H1 (cell line): ENCODE measurements around the gene DIP2C. TPM values are rescaled to one million over a fixed set of nuclear protein-coding genes. Genes with fewer than 3 reads are reported as not detected.

Experiments
- CTCF ChIA-PET: fragments of 300-600 bp; sonication (Branson Sonifier 250); formaldehyde crosslinking; loops from one replicate; lab custom pipeline; 2021; ENCODE audit not compliant: partially characterized antibody; lab: Charles Lee
- POLR2A ChIA-PET: fragments of 300-600 bp; sonication (Branson Sonifier 250); formaldehyde crosslinking; loops from one replicate; lab custom pipeline; 2021; ENCODE audit warnings: inconsistent platforms; ENCODE audit not compliant: partially characterized antibody; lab: Charles Lee
- DNase-seq, 2 experiments: peaks; one replicate each; pipeline versions ENCODE4 v3.0.0 to v3.0.0-alpha.2; 2010 to 2022; ENCODE audit warnings: low spot score in 2 of 2, low read depth in 1 of 2, mixed read lengths in 1 of 2
- FAIRE-seq: peaks from 2 replicates; lab custom pipeline; 2011; peaks lifted over from hg19 to GRCh38; lab: Jason Lieb, UNC
- H2AFZ ChIP-seq: 2 replicates; pipeline ENCODE4 v1.8.1; 2012; ENCODE audit warnings: low read length, inconsistent platforms
- H2AK5ac ChIP-seq: 2 replicates; pipeline ENCODE4 v1.6.1; 2013; ENCODE audit warnings: low read depth, low read length
- H2BK120ac ChIP-seq: replicated peaks from 2 replicates; pipeline ENCODE3; 2013; ENCODE audit warnings: low read depth, low read length, inconsistent platforms
- H2BK12ac ChIP-seq: 2 replicates; pipeline ENCODE4 v1.6.1; 2013; ENCODE audit warnings: low read depth, low read length
- H2BK15ac ChIP-seq: 2 replicates; pipeline ENCODE4 v1.6.1; 2013; ENCODE audit warnings: low read length
- H2BK20ac ChIP-seq: 2 replicates; pipeline ENCODE4 v1.6.1; 2013; ENCODE audit warnings: low read length
- H2BK5ac ChIP-seq: 2 replicates; pipeline ENCODE4 v1.6.1; 2013; ENCODE audit warnings: low read depth, low read length
- H3K14ac ChIP-seq: 2 replicates; pipeline ENCODE4 v1.6.1; 2013; ENCODE audit warnings: inconsistent platforms; ENCODE audit not compliant: insufficient read length
- H3K18ac ChIP-seq: 2 replicates; pipeline ENCODE4 v1.6.1; 2013; ENCODE audit warnings: low read length; ENCODE audit errors: extremely low read depth
- H3K23ac ChIP-seq: 2 replicates; pipeline ENCODE4 v1.6.1; 2013; ENCODE audit warnings: inconsistent platforms; ENCODE audit not compliant: insufficient read length
- H3K23me2 ChIP-seq: 2 replicates; pipeline ENCODE4 v1.6.1; 2013; ENCODE audit warnings: low read depth, low read length
- H3K27ac ChIP-seq: 2 replicates; pipeline ENCODE4 v1.6.1; 2011; ENCODE audit warnings: low read depth, low read length, inconsistent platforms
- H3K27me3 ChIP-seq, 4 experiments: replicated peaks in 1 of 4; 1 replicate in 1 of 4; 2 replicates in 3 of 4; pipeline versions ENCODE4 v1.6.1 to v1.8.1; 2011 to 2013; ENCODE audit warnings: low read length in 3 of 4, mild to moderate bottlenecking in 3 of 4, inconsistent platforms in 2 of 4, mixed read lengths in 2 of 4, moderate library complexity in 1 of 4; ENCODE audit not compliant: control insufficient read depth in 3 of 4, insufficient read depth in 3 of 4; ENCODE audit errors: extremely low read depth in 1 of 4
- H3K36me3 ChIP-seq, 4 experiments: 2 replicates each; pipeline versions ENCODE4 v1.6.1 to v1.8.1; 2011 to 2013; ENCODE audit warnings: mild to moderate bottlenecking in 4 of 4, low read length in 3 of 4, moderate library complexity in 2 of 4, control low read depth in 1 of 4, inconsistent platforms in 1 of 4; ENCODE audit not compliant: insufficient read depth in 4 of 4, control insufficient read depth in 2 of 4
- H3K4ac ChIP-seq: replicated peaks from 2 replicates; pipeline ENCODE3; 2013; ENCODE audit warnings: low read length, low read depth, mixed read lengths, inconsistent platforms; ENCODE audit not compliant: insufficient read length
- H3K4me1 ChIP-seq, 4 experiments: replicated peaks in 1 of 4; 1 replicate in 1 of 4; 2 replicates in 3 of 4; pipeline versions ENCODE4 v1.6.1 to v1.8.1; 2011 to 2013; ENCODE audit warnings: low read length in 3 of 4, inconsistent platforms in 2 of 4, mixed read lengths in 1 of 4; ENCODE audit not compliant: insufficient read depth in 4 of 4, control insufficient read depth in 3 of 4
- H3K4me2 ChIP-seq, 2 experiments: 2 replicates each; pipeline versions ENCODE4 v1.6.1 to v1.8.1; 2011 to 2013; ENCODE audit warnings: low read depth in 2 of 2, low read length in 2 of 2, control low read depth in 1 of 2, inconsistent platforms in 1 of 2, mild to moderate bottlenecking in 1 of 2; ENCODE audit not compliant: insufficient read depth in 1 of 2
- H3K4me3 ChIP-seq, 4 experiments: fragments of 200-600, 300-600 bp in 1 of 4; sonication (generic), shearing (Covaris generic), sonication (Bioruptor Twin) in 1 of 4; 2 replicates each; pipeline versions ENCODE4 v1.5.1 to v1.8.1; 2011 to 2016; ENCODE audit warnings: low read length in 4 of 4, low read depth in 3 of 4, control low read depth in 2 of 4, inconsistent platforms in 2 of 4, mild to moderate bottlenecking in 2 of 4, mixed read lengths in 1 of 4, moderate library complexity in 1 of 4; ENCODE audit not compliant: insufficient read depth in 2 of 4; ENCODE audit errors: extremely low read depth in 1 of 4
- H3K56ac ChIP-seq: replicated peaks from 2 replicates; pipeline ENCODE3; 2013; ENCODE audit warnings: low read depth, mild to moderate bottlenecking, mixed read lengths, low read length, inconsistent platforms; ENCODE audit not compliant: insufficient read length
- H3K79me1 ChIP-seq: 2 replicates; pipeline ENCODE4 v1.6.1; 2013; ENCODE audit warnings: low read depth, low read length, control low read depth
- H3K79me2 ChIP-seq, 2 experiments: 2 replicates each; pipeline versions ENCODE4 v1.6.1 to v1.8.1; 2012 to 2013; ENCODE audit warnings: low read length in 2 of 2, mild to moderate bottlenecking in 2 of 2, inconsistent platforms in 1 of 2; ENCODE audit not compliant: insufficient read depth in 2 of 2, control insufficient read depth in 1 of 2
- H3K9ac ChIP-seq, 4 experiments: replicated peaks in 1 of 4; 1 replicate in 1 of 4; 2 replicates in 3 of 4; pipeline versions ENCODE4 v1.6.1 to v1.8.1; 2011 to 2013; ENCODE audit warnings: low read depth in 3 of 4, low read length in 3 of 4, control low read depth in 2 of 4, mild to moderate bottlenecking in 2 of 4, moderate library complexity in 2 of 4, inconsistent platforms in 1 of 4; ENCODE audit errors: extremely low read depth in 1 of 4
- H3K9me3 ChIP-seq, 2 experiments: 2 replicates each; pipeline versions ENCODE4 v1.6.1 to v1.8.1; 2012 to 2013; ENCODE audit warnings: mild to moderate bottlenecking in 2 of 2, moderate library complexity in 2 of 2, control low read depth in 1 of 2, inconsistent platforms in 1 of 2, low read depth in 1 of 2, low read length in 1 of 2, mixed read lengths in 1 of 2; ENCODE audit not compliant: insufficient read depth in 2 of 2
- H4K20me1 ChIP-seq, 2 experiments: replicated peaks in 1 of 2; 2 replicates each; pipeline versions ENCODE3 to v1.8.1; 2011 to 2013; ENCODE audit warnings: inconsistent platforms in 2 of 2, low read length in 2 of 2, mild to moderate bottlenecking in 1 of 2; ENCODE audit not compliant: insufficient read depth in 2 of 2, control insufficient read depth in 1 of 2
- H4K5ac ChIP-seq: 2 replicates; pipeline ENCODE4 v1.6.1; 2013; ENCODE audit warnings: low read length, low read depth, mixed read lengths, inconsistent platforms; ENCODE audit not compliant: insufficient read length
- H4K8ac ChIP-seq: 2 replicates; pipeline ENCODE4 v1.8.0; 2013; ENCODE audit warnings: mild to moderate bottlenecking, moderate library complexity, low read length, inconsistent platforms; ENCODE audit not compliant: insufficient read depth; ENCODE audit errors: extremely low read depth
- H4K91ac ChIP-seq: replicated peaks from 2 replicates; pipeline ENCODE3; 2013; ENCODE audit warnings: low read length, mixed read lengths, inconsistent platforms; ENCODE audit not compliant: insufficient read length
- CBX5 ChIP-seq: fragments of 300-800, 300-1000 bp; sonication (generic); IDR thresholded peaks from 2 replicates; pipeline ENCODE4 v1.7.1; 2016; ENCODE audit warnings: antibody characterized with exemption, low read length, low read depth
- GTF2F1 ChIP-seq: IDR thresholded peaks from 2 replicates; pipeline ENCODE4 v1.6.1; 2012; ENCODE audit warnings: low read depth, low read length, improper control_type of control experiment, borderline replicate concordance
- PHF8 ChIP-seq: fragments of 200-600 bp; sonication (generic); conservative IDR thresholded peaks from 2 replicates; pipeline ENCODE4 v1.7.1; 2012; ENCODE audit warnings: low read depth, mild to moderate bottlenecking, inconsistent platforms, low read length, moderate library complexity
- POLR2A ChIP-seq, 2 experiments: IDR thresholded peaks; 1 replicate in 1 of 2; 2 replicates in 1 of 2; pipeline ENCODE4 v1.6.1; 2011; ENCODE audit warnings: low read depth in 2 of 2, low read length in 2 of 2, mild to moderate bottlenecking in 2 of 2; ENCODE audit errors: control extremely low read depth in 1 of 2
- POU5F1 ChIP-seq: IDR thresholded peaks from 2 replicates; pipeline ENCODE4 v1.6.1; 2011; ENCODE audit warnings: low read depth, mild to moderate bottlenecking, low read length, moderate library complexity
- SIRT6 ChIP-seq: IDR thresholded peaks from one replicate; pipeline ENCODE4 v1.7.1; 2012; ENCODE audit warnings: low read length, inconsistent platforms
- SRF ChIP-seq: IDR thresholded peaks from 2 replicates; pipeline ENCODE4 v1.6.1; 2011; ENCODE audit warnings: mild to moderate bottlenecking, low read depth, low read length, moderate library complexity
- WGBS, 2 experiments: shearing (Covaris generic) in 1 of 2; methylation state at CpG; one replicate each; pipeline versions ENCODE4 v1.1.6 to v1.1.7; 2013 to 2015; ENCODE audit warnings: low lambda C conversion rate in 2 of 2, mixed read lengths in 2 of 2, inconsistent platforms in 1 of 2, low coverage in 1 of 2, missing lambda C conversion rate in 1 of 2; ENCODE audit not compliant: insufficient replicate concordance in 2 of 2, insufficient coverage in 1 of 2, insufficient read length in 1 of 2; ENCODE audit errors: extremely low coverage in 1 of 2, missing lambda C conversion rate in 1 of 2; 5-methylcytosine and 5-hydroxymethylcytosine counted together
- polyA plus RNA-seq, 7 experiments: library from polyadenylated mRNA; depleted of rRNA in 3 of 7; stranded (reverse) in 5 of 7; unstranded in 2 of 7; fragments of >200 nt in 5 of 7; fragments of 200-250 nt in 2 of 7; gene quantifications; 1 replicate in 5 of 7; 2 replicates in 1 of 7; 4 replicates in 1 of 7; pipeline versions ENCODE4 v1.2.1 to v1.2.3, GENCODE V29; 2011 to 2013; ENCODE audit warnings: missing spikeins in 2 of 7, mixed read lengths in 2 of 7
- total RNA-seq: library from RNA; stranded (reverse); fragmentation: NEBNext Ultra II Directional; extraction: Animal tissue kit (Norgen Biotek cat#: 25700); gene quantifications from 2 replicates; pipeline ENCODE4 v1.2.1, GENCODE V29; 2021
- TF ChIP-seq, protein P1 (sequence below): IDR thresholded peaks from 2 replicates; pipeline ENCODE4 v1.6.1; 2012; ENCODE audit warnings: inconsistent platforms
- TF ChIP-seq, protein P2 (sequence below), 3 experiments: IDR thresholded peaks; 1 replicate in 2 of 3; 2 replicates in 1 of 3; pipeline versions ENCODE4 v1.5.1 to v1.6.1; 2011; ENCODE audit warnings: low read length in 3 of 3, mild to moderate bottlenecking in 3 of 3, inconsistent platforms in 2 of 3, low read depth in 1 of 3, moderate library complexity in 1 of 3; ENCODE audit not compliant: insufficient read depth in 1 of 3; ENCODE audit errors: control extremely low read depth in 1 of 3
- TF ChIP-seq, protein P3 (sequence below): IDR thresholded peaks from 2 replicates; pipeline ENCODE4 v1.6.1; 2011; ENCODE audit warnings: low read length, improper control_type of control experiment

The DIP2C gene
- total and polyA plus RNA-seq, 2 of the 8 experiments (the other 6 are each of a cell fraction or from before 2014, with no cell fraction given) = 3.8 to 9.3 TPM

DNA sequence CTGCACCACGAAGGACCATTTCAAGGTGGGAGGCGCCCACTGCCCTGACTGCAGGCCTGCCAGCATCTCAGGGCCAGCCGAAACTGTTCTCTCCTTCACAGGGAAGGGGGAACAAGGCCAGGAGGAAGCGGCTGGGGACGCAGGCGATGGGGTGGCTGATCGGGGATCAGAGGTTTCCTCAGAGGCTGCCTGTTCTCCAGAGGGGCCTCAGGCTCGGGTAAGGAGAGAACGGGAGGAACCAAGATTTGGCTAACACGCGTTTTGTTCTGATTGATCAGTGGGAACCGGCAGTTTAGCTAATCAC is 87.9 kb downstream of the DIP2C start:
- H4K20me1 ChIP-seq = peaks cover 3 to 10% of the 10 kb centered on the region in 2 experiments
- H3K36me3 ChIP-seq = no peaks in the 10 kb centered on the region
- no peaks in the 10 kb centered on the region for H3K23me2 ChIP-seq
- peaks cover 0 to 8% (median 3%) of the 10 kb centered on the region in 4 experiments; a peak in 4 of 7 replicates for H3K4me1 ChIP-seq
- no peak overlapping the region for H2BK12ac ChIP-seq
- H3K79me2 ChIP-seq = peaks cover 0 to 17% of the 10 kb centered on the region in 2 experiments; a peak in 2 of 4 replicates
- ChIA-PET POLR2A (no interaction called here), CTCF (interaction anchor here (0.6 kb wide), 1 partner anchor 295 kb away, joined by 3 read pairs; no protein-coding TSS in a partner anchor)
- H3K4ac ChIP-seq = no peak overlapping the region
- H2BK5ac ChIP-seq = no peak overlapping the region
- no peak overlapping the region for H2AFZ ChIP-seq
- no peak overlapping the region for H4K8ac ChIP-seq
- 84% methylated on average over 12 of the region's 12 CpGs; no CpG with 5 or more reads in 1 of the 2 experiments for WGBS, 2 experiments
- H3K9ac ChIP-seq = no peak overlapping the region
- peaks cover 9% of the 10 kb centered on the region for H3K79me1 ChIP-seq
- H2BK20ac ChIP-seq = no peak overlapping the region
- no peaks in the 10 kb centered on the region for H3K27me3 ChIP-seq
- no peak overlapping the region for H3K23ac ChIP-seq
- no peak overlapping the region for H3K18ac ChIP-seq
- no peaks in the 10 kb centered on the region for H3K9me3 ChIP-seq
- no peak overlapping the region for H2BK15ac ChIP-seq
- no peak overlapping the region for H3K56ac ChIP-seq
- H3K4me3 ChIP-seq = no peak overlapping the region
- no peak overlapping the region for H4K91ac ChIP-seq
- no peak overlapping the region for H3K14ac ChIP-seq
- FAIRE-seq (no peak), DNase-seq (no peak)
- no peak overlapping the region for H4K5ac ChIP-seq
- no peak overlapping the region for H2AK5ac ChIP-seq
- H2BK120ac ChIP-seq = no peak overlapping the region
- H3K27ac ChIP-seq = no peak overlapping the region
- H3K4me2 ChIP-seq = no peak overlapping the region
- TF ChIP-seq POU5F1 = no peak
- TF ChIP-seq SIRT6 = no peak
- TF ChIP-seq PHF8 = no peak
- TF ChIP-seq POLR2A (IDR thresholded peaks at IDR 0.05; ENCODE audit: control extremely low read depth in 1 of 2, low read depth in 2 of 2, low read length in 2 of 2) = no peak
- TF ChIP-seq GTF2F1 = no peak
- TF ChIP-seq SRF = no peak
- TF ChIP-seq, protein P1, sequence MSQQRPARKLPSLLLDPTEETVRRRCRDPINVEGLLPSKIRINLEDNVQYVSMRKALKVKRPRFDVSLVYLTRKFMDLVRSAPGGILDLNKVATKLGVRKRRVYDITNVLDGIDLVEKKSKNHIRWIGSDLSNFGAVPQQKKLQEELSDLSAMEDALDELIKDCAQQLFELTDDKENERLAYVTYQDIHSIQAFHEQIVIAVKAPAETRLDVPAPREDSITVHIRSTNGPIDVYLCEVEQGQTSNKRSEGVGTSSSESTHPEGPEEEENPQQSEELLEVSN = no peak
- TF ChIP-seq, protein P2, sequence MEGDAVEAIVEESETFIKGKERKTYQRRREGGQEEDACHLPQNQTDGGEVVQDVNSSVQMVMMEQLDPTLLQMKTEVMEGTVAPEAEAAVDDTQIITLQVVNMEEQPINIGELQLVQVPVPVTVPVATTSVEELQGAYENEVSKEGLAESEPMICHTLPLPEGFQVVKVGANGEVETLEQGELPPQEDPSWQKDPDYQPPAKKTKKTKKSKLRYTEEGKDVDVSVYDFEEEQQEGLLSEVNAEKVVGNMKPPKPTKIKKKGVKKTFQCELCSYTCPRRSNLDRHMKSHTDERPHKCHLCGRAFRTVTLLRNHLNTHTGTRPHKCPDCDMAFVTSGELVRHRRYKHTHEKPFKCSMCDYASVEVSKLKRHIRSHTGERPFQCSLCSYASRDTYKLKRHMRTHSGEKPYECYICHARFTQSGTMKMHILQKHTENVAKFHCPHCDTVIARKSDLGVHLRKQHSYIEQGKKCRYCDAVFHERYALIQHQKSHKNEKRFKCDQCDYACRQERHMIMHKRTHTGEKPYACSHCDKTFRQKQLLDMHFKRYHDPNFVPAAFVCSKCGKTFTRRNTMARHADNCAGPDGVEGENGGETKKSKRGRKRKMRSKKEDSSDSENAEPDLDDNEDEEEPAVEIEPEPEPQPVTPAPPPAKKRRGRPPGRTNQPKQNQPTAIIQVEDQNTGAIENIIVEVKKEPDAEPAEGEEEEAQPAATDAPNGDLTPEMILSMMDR (IDR thresholded peaks at IDR 0.05; ENCODE audit: control extremely low read depth in 1 of 3, insufficient read depth in 1 of 3, low read depth in 1 of 3, low read length in 3 of 3) = no peak
- TF ChIP-seq CBX5 = no peak
- TF ChIP-seq, protein P3, sequence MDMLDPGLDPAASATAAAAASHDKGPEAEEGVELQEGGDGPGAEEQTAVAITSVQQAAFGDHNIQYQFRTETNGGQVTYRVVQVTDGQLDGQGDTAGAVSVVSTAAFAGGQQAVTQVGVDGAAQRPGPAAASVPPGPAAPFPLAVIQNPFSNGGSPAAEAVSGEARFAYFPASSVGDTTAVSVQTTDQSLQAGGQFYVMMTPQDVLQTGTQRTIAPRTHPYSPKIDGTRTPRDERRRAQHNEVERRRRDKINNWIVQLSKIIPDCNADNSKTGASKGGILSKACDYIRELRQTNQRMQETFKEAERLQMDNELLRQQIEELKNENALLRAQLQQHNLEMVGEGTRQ = no peak
